SU-DHL-6 (cell line): Measurements from ENCODE around the gene MEX3D.
A peak's percentile ranks its signal among the peaks of the same experiment; 100 is the strongest.

ENCODE experiments used
- H2AFZ ChIP-seq: fragments of 200-600 bp; sonication (generic); 2 replicates; pipeline ENCODE4 v1.6.1; 2014; ENCODE audit warnings: low read depth, mild to moderate bottlenecking, moderate library complexity, mixed read lengths, antibody characterized with exemption, low read length; ENCODE audit not compliant: severe bottlenecking
- H3F3A ChIP-seq: fragments of 200-600 bp; shearing (Covaris generic); 2 replicates; pipeline ENCODE4 v1.6.0; 2016; ENCODE audit warnings: antibody characterized with exemption, mild to moderate bottlenecking; ENCODE audit not compliant: insufficient read depth
- H3K27ac ChIP-seq: fragments of 200-600 bp; sonication (generic); 2 replicates; pipeline ENCODE4 v1.5.1; 2016; ENCODE audit warnings: low read depth, mild to moderate bottlenecking, low read length, moderate library complexity, mixed read lengths
- H3K27me3 ChIP-seq: fragments of 200-600 bp; sonication (generic), shearing (Covaris generic); 2 replicates; pipeline ENCODE4 v1.6.0; 2014; ENCODE audit warnings: mild to moderate bottlenecking, low read length
- H3K36me3 ChIP-seq: fragments of 200-600 bp; sonication (generic); 2 replicates; pipeline ENCODE4 v1.6.1; 2014; ENCODE audit warnings: mild to moderate bottlenecking, low read length, mixed read lengths
- H3K4me2 ChIP-seq: fragments of 300-600, 200-600 bp; shearing (Covaris generic), sonication (generic); 2 replicates; pipeline ENCODE4 v1.6.0; 2014; ENCODE audit warnings: low read length, low read depth, mild to moderate bottlenecking; ENCODE audit not compliant: poor library complexity, severe bottlenecking
- H3K4me3 ChIP-seq: fragments of 200-600 bp; sonication (generic); 2 replicates; pipeline ENCODE4 v1.5.1; 2014; ENCODE audit warnings: antibody characterized with exemption, low read length, mild to moderate bottlenecking, mixed read lengths; ENCODE audit not compliant: insufficient read depth, poor library complexity, severe bottlenecking
- H3K79me2 ChIP-seq: fragments of 200-600 bp; sonication (generic); 2 replicates; pipeline ENCODE4 v1.6.1; 2014; ENCODE audit warnings: mild to moderate bottlenecking, low read length, moderate library complexity; ENCODE audit not compliant: insufficient read depth
- H3K9ac ChIP-seq: fragments of 200-600 bp; sonication (generic); 2 replicates; pipeline ENCODE4 v1.7.0; 2014; ENCODE audit warnings: mild to moderate bottlenecking, low read length
- H3K9me2 ChIP-seq: fragments of 200-600 bp; sonication (generic); replicated peaks from 2 replicates; pipeline ENCODE4 v1.6.1; 2014; ENCODE audit warnings: low read length; ENCODE audit not compliant: insufficient read depth
- H3K9me3 ChIP-seq: fragments of 200-600 bp; sonication (generic); 2 replicates; pipeline ENCODE4 v1.6.1; 2014; ENCODE audit warnings: low read length, mixed read lengths; ENCODE audit not compliant: insufficient read depth
- H4K20me1 ChIP-seq: fragments of 200-600 bp; sonication (generic); 2 replicates; pipeline ENCODE4 v1.6.1; 2014; ENCODE audit warnings: low read depth, mild to moderate bottlenecking, antibody characterized with exemption, low read length, moderate library complexity, mixed read lengths
- EZH2phosphoT487 ChIP-seq: fragments of 200-600 bp; sonication (generic), shearing (Covaris generic); conservative IDR thresholded peaks from 2 replicates; pipeline ENCODE4 v1.6.1; 2018; ENCODE audit warnings: mild to moderate bottlenecking, antibody characterized with exemption, low read length, moderate library complexity, mixed read lengths
- TF ChIP-seq, protein P1 (sequence below): fragments of 200-600 bp; sonication (generic); IDR thresholded peaks from one replicate; pipeline ENCODE4 v1.5.1; 2017; ENCODE audit warnings: antibody characterized with exemption, mild to moderate bottlenecking, low read length, moderate library complexity; ENCODE audit not compliant: insufficient read depth, poor library complexity, severe bottlenecking

Gene MEX3D

GRCh38 chr19:1508507-1508856 is 59.6 kb downstream of the MEX3D start:
- no peak overlapping the region for H3K4me2 ChIP-seq
- H3K27me3 ChIP-seq: no peaks in the 10 kb centered on the region

DNA sequence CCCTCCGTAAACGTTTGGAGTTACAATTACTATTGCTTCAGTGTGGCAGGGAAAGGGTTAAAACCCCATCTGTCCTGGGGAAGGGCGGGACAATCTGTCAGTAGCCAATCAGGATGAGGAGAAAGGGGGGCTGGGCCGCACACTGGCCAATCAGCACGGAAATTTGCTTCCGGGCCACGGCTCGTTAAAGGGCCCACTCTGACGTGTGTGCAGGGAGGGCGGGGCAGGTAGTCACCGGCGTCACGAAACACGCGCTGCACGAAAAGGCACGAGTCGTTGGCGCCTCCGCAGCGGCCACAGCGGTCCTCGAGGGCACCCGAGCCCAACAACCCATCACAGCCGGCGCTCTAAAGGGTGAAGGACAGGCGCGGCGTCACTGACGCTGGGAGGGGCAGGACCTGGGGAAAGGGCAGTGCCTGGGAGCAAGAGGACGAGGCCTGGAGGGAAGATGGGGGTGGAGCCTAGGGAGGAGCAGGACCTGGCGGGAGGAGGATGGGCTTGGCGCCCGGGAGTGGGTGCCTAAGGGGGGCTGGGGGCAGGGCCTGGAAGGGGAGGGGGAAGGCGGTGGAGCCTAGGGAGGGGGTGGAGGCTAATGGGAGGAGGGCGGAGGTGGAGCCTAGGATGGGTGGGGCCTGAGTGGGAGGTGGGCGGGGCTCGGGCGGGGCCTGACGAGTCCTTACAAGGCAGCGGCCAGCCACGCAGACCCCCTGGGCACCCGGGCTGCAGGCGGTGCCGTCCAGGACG is 60.2 kb downstream of the MEX3D start:
- Histone ChIP-seq H3K4me2 (peak overlapping the region; percentile 15), H3K27me3 (no peaks in the 10 kb centered on the region), H3K79me2 (no peaks in the 10 kb centered on the region), H2AFZ (no peak overlapping the region), H4K20me1 (no peaks in the 10 kb centered on the region), H3K4me3 (no peak overlapping the region), H3K9ac (no peak overlapping the region), H3K27ac (no peak overlapping the region), H3K36me3 (no peaks in the 10 kb centered on the region), H3K9me3 (no peaks in the 10 kb centered on the region), H3F3A (no peaks in the 10 kb centered on the region), H3K9me2 (no peaks in the 10 kb centered on the region)
- TF ChIP-seq EZH2phosphoT487: no peak
- TF ChIP-seq, protein P1, sequence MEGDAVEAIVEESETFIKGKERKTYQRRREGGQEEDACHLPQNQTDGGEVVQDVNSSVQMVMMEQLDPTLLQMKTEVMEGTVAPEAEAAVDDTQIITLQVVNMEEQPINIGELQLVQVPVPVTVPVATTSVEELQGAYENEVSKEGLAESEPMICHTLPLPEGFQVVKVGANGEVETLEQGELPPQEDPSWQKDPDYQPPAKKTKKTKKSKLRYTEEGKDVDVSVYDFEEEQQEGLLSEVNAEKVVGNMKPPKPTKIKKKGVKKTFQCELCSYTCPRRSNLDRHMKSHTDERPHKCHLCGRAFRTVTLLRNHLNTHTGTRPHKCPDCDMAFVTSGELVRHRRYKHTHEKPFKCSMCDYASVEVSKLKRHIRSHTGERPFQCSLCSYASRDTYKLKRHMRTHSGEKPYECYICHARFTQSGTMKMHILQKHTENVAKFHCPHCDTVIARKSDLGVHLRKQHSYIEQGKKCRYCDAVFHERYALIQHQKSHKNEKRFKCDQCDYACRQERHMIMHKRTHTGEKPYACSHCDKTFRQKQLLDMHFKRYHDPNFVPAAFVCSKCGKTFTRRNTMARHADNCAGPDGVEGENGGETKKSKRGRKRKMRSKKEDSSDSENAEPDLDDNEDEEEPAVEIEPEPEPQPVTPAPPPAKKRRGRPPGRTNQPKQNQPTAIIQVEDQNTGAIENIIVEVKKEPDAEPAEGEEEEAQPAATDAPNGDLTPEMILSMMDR: no peak

More at GRCh38 chr19:1508507-1508856, 59.6 kb downstream of the MEX3D start:
- H3K9me3 ChIP-seq: no peaks in the 10 kb centered on the region
- no peak overlapping the region for H3K27ac ChIP-seq
- no peaks in the 10 kb centered on the region for H3K9me2 ChIP-seq
- no peaks in the 10 kb centered on the region for H4K20me1 ChIP-seq
- no peaks in the 10 kb centered on the region for H3K36me3 ChIP-seq
- TF ChIP-seq EZH2phosphoT487: no peak
- no peak overlapping the region for H2AFZ ChIP-seq
- H3K79me2 ChIP-seq: no peaks in the 10 kb centered on the region
- no peak overlapping the region for H3K4me3 ChIP-seq
- no peaks in the 10 kb centered on the region for H3F3A ChIP-seq
- no peak overlapping the region for H3K9ac ChIP-seq

GRCh38 chr19:1507192-1507660 is 60.9 kb downstream of the MEX3D start:
- Histone ChIP-seq H3K9me2 (no peaks in the 10 kb centered on the region), H3K9me3 (no peaks in the 10 kb centered on the region), H2AFZ (no peak overlapping the region), H3K27ac (no peak overlapping the region), H3K4me2 (no peak overlapping the region), H4K20me1 (no peaks in the 10 kb centered on the region), H3F3A (no peaks in the 10 kb centered on the region), H3K79me2 (no peaks in the 10 kb centered on the region), H3K4me3 (no peak overlapping the region), H3K36me3 (no peaks in the 10 kb centered on the region), H3K9ac (no peak overlapping the region), H3K27me3 (no peaks in the 10 kb centered on the region)
- TF ChIP-seq, protein P1: no peak
- TF ChIP-seq EZH2phosphoT487: no peak
